ENCODE data around the gene INTS11.

Gene INTS11

GRCh38 chr1:1322418-1322817, 2.0 kb downstream of the INTS11 start:
- ChIA-PET POLR2A (no interaction called here), CTCF (no interaction called here)
- Histone ChIP-seq H3K9me3 (ENCODE audit: control insufficient read depth, insufficient read depth, low read depth, low read length) (no peaks in the 10 kb centered on the region), H3K4me3 (ENCODE audit: low read depth, low read length) (no peak overlapping the region), H3K4me1 (ENCODE audit: control insufficient read depth, insufficient read depth, low read length) (peaks cover 24% of the 10 kb centered on the region), H3K36me3 (ENCODE audit: control insufficient read depth in 2 of 2, insufficient read depth in 1 of 2, low read length in 2 of 2) (peaks cover 6 to 57% of the 10 kb centered on the region in 2 experiments; a peak in 2 of 3 replicates), H3K27ac (ENCODE audit: extremely low read depth, low read depth, low read length) (no peak overlapping the region)
- TF ChIP-seq ZSCAN30 (tag by site-specific recombination; IDR thresholded peaks at IDR 0.05) (no peak), ZEB2 (tag by site-specific recombination; IDR thresholded peaks at IDR 0.05) (no peak), ZNF404 (tag by site-specific recombination; IDR thresholded peaks at IDR 0.05) (no peak)

DNA sequence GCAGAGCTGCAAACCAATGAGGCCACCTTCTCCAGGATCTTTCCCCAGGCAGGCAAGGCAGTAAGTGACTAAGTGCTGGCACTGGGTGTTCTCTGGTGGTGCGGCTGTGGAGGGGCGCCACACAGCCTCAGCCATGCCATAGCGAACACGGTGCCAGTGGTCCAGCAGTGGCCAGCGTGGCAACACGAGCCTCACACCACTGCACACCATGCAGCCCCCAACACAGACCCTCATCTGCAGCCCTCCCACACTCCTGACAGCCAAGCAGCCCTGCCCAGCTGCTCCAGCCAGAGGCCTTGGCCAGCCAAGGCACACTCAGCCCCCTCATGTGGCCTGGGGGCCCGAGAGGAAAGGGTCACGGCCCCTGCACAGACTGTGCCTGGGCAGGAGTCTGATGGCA, 3.0 kb downstream of the INTS11 start:
- POLR2A ChIA-PET, result no interaction called here
- no peak overlapping the region for H3K27ac ChIP-seq (ENCODE audit: extremely low read depth, low read depth, low read length)
- no peaks in the 10 kb centered on the region for H3K9me3 ChIP-seq (ENCODE audit: control insufficient read depth, insufficient read depth, low read depth, low read length)
- H3K4me1 ChIP-seq (ENCODE audit: control insufficient read depth, insufficient read depth, low read length), result peaks cover 24% of the 10 kb centered on the region
- CTCF ChIA-PET, result interaction anchor here (0.6 kb wide), 1 partner anchor 203 kb away, joined by 4 read pairs; no protein-coding TSS in a partner anchor
- TF ChIP-seq, protein P1, sequence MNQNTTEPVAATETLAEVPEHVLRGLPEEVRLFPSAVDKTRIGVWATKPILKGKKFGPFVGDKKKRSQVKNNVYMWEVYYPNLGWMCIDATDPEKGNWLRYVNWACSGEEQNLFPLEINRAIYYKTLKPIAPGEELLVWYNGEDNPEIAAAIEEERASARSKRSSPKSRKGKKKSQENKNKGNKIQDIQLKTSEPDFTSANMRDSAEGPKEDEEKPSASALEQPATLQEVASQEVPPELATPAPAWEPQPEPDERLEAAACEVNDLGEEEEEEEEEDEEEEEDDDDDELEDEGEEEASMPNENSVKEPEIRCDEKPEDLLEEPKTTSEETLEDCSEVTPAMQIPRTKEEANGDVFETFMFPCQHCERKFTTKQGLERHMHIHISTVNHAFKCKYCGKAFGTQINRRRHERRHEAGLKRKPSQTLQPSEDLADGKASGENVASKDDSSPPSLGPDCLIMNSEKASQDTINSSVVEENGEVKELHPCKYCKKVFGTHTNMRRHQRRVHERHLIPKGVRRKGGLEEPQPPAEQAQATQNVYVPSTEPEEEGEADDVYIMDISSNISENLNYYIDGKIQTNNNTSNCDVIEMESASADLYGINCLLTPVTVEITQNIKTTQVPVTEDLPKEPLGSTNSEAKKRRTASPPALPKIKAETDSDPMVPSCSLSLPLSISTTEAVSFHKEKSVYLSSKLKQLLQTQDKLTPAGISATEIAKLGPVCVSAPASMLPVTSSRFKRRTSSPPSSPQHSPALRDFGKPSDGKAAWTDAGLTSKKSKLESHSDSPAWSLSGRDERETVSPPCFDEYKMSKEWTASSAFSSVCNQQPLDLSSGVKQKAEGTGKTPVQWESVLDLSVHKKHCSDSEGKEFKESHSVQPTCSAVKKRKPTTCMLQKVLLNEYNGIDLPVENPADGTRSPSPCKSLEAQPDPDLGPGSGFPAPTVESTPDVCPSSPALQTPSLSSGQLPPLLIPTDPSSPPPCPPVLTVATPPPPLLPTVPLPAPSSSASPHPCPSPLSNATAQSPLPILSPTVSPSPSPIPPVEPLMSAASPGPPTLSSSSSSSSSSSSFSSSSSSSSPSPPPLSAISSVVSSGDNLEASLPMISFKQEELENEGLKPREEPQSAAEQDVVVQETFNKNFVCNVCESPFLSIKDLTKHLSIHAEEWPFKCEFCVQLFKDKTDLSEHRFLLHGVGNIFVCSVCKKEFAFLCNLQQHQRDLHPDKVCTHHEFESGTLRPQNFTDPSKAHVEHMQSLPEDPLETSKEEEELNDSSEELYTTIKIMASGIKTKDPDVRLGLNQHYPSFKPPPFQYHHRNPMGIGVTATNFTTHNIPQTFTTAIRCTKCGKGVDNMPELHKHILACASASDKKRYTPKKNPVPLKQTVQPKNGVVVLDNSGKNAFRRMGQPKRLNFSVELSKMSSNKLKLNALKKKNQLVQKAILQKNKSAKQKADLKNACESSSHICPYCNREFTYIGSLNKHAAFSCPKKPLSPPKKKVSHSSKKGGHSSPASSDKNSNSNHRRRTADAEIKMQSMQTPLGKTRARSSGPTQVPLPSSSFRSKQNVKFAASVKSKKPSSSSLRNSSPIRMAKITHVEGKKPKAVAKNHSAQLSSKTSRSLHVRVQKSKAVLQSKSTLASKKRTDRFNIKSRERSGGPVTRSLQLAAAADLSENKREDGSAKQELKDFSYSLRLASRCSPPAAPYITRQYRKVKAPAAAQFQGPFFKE (tag by site-specific recombination; IDR thresholded peaks at IDR 0.05; ENCODE audit: borderline replicate concordance), result no peak
- 0 out of 2 replicates have a peak, but pooled peaks have one; percentile 3 for TF ChIP-seq BCL11A (tag by site-specific recombination; IDR thresholded peaks at IDR 0.05; ENCODE audit: low read depth)
- peaks cover 14 to 54% of the 10 kb centered on the region in 2 experiments for H3K36me3 ChIP-seq (ENCODE audit: control insufficient read depth in 2 of 2, insufficient read depth in 1 of 2, low read length in 2 of 2)
- H3K4me3 ChIP-seq (ENCODE audit: low read depth, low read length), result no peak overlapping the region

DNA sequence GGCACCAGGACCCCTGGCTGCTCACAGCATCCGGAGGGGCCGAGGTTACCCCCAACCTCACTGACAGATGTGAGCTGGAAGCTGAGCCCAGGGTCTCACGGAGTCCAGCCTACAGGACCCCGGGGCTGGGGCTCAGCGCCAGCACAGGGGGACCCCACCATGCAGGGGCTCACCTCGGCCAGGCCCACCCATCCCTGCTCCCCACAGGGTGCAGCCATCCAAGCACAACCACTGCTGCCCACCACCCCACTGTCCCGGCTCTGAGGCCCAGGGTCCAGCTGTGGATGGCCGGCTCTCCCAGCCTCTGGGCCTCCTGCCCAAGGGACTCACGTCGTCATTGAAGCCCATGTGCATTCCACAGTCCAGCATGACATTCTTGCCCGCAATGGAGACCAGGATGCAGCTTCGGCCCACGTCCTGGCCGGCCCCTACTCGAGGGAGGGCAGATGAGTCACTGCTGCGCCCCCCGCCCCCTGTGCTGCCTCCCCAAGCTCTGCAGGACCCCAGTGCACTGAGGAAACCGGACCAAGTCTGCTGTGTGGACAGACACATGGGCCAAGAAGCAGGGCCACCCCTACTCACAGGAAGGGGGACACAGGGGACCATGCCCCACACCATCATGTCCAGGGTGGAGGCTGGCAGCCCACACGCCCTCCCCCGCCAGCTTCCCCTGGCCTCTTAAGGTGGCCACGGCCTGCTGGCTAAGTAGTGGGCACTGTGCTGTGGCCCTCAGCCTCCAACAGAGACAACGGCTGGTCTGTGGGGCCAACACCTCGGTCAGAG, 3.6 kb downstream of the INTS11 start:
- Histone ChIP-seq H3K9me3 (ENCODE audit: control insufficient read depth, insufficient read depth, low read depth, low read length) (no peaks in the 10 kb centered on the region), H3K36me3 (ENCODE audit: control insufficient read depth in 2 of 2, insufficient read depth in 1 of 2, low read length in 2 of 2) (peaks cover 20 to 57% of the 10 kb centered on the region in 2 experiments), H3K27ac (ENCODE audit: extremely low read depth, low read depth, low read length) (no peak overlapping the region), H3K4me1 (ENCODE audit: control insufficient read depth, insufficient read depth, low read length) (peaks cover 24% of the 10 kb centered on the region), H3K4me3 (ENCODE audit: low read depth, low read length) (no peak overlapping the region)
- ChIA-PET POLR2A (no interaction called here), CTCF (interaction anchor here (0.6 kb wide), 1 partner anchor 202 kb away, joined by 4 read pairs; no protein-coding TSS in a partner anchor)
- TF ChIP-seq ZFHX2 (tag by site-specific recombination; conservative IDR thresholded peaks at IDR 0.05) (peak; percentile 57), ZNF10 (tag by site-specific recombination; IDR thresholded peaks at IDR 0.05) (0 out of 2 replicates have a peak, but pooled peaks have one; percentile 40), GLIS2 (tag by site-specific recombination; IDR thresholded peaks at IDR 0.05) (peak; percentile 60), EGR2 (tag by site-specific recombination; IDR thresholded peaks at IDR 0.05; ENCODE audit: low read depth) (peak; percentile 12; the same call in 1 of the 2 replicates), ZNF174 (tag by site-specific recombination; IDR thresholded peaks at IDR 0.05) (no peak), ZNF211 (tag by site-specific recombination; IDR thresholded peaks at IDR 0.05; ENCODE audit: low read depth) (no peak), ZNF112 (tag by site-specific recombination; IDR thresholded peaks at IDR 0.05) (no peak), ZNF677 (tag by site-specific recombination; IDR thresholded peaks at IDR 0.05) (no peak), BCL11A (tag by site-specific recombination; IDR thresholded peaks at IDR 0.05; ENCODE audit: low read depth) (0 out of 2 replicates have a peak, but pooled peaks have one; percentile 6)
- TF ChIP-seq, protein P2, sequence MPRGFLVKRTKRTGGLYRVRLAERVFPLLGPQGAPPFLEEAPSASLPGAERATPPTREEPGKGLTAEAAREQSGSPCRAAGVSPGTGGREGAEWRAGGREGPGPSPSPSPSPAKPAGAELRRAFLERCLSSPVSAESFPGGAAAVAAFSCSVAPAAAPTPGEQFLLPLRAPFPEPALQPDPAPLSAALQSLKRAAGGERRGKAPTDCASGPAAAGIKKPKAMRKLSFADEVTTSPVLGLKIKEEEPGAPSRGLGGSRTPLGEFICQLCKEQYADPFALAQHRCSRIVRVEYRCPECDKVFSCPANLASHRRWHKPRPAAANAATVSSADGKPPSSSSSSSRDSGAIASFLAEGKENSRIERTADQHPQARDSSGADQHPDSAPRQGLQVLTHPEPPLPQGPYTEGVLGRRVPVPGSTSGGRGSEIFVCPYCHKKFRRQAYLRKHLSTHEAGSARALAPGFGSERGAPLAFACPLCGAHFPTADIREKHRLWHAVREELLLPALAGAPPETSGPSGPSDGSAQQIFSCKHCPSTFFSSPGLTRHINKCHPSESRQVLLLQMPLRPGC (tag by site-specific recombination; IDR thresholded peaks at IDR 0.05), result no peak

Data from HEK293 (cell line).